Measurements from ENCODE around the gene NCK1.

GRCh38 chr3:136949708-136950107, 87.7 kb downstream of the NCK1 start:
- TF ChIP-seq CTCF (IDR thresholded peaks at IDR 0.05; ENCODE audit: insufficient read depth, low read length): no peak
- no peak for TF ChIP-seq GABPA (IDR thresholded peaks at IDR 0.05; ENCODE audit: low read depth)
- no peak for TF ChIP-seq REST (IDR thresholded peaks at IDR 0.05; ENCODE audit: insufficient replicate concordance, low read depth)
